ENCODE results near the gene SP140. TPM values are rescaled to one million over a fixed set of nuclear protein-coding genes. Genes with fewer than 3 reads are reported as not detected.

The SP140 gene
- total RNA-seq (2022; extraction: Qiagen RNA extraction), result 0.27 TPM in 1 of 5 replicates, not detected in the others

GRCh38 chr2:230225486-230225885 lies at the start of gene SP140:
Gene SP140 (plus strand): TSS chr2:230225736. CDS start chr2:230225845, 109 bp downstream.

GRCh38 chr2:230219419-230220331 lies 5.9 kb upstream of the SP140 start, which contains the start of gene SP110:
Gene SP110 (minus strand): TSS chr2:230219984. CDS start chr2:230216927, 3,057 bp downstream.

GRCh38 chr2:230326453-230327417 lies 101.2 kb downstream of the SP140 start, which contains the start of gene SP140L:
Gene SP140L (plus strand): TSS chr2:230327193. CDS start chr2:230327270, 77 bp downstream.

Other genes with a start within 250 kb of the SP140 start
- gene SLC16A14, start 156.8 kb upstream of the SP140 start, total RNA-seq (2022; extraction: Qiagen RNA extraction), result 0.64 to 1.2 TPM (median 0.88 TPM) in 5 replicates
- gene SP110, start 5.8 kb upstream of the SP140 start, total RNA-seq (2022; extraction: Qiagen RNA extraction), result 5.1 to 7.0 TPM (median 6.7 TPM) in 5 replicates
- gene SP140L, start 101.5 kb downstream of the SP140 start, total RNA-seq (2022; extraction: Qiagen RNA extraction), result 2.6 to 4.2 TPM (median 3.4 TPM) in 5 replicates
- 23.5 to 30.4 TPM (median 27.5 TPM) in 5 replicates for gene SP100, start 190.5 kb downstream of the SP140 start, total RNA-seq (2022; extraction: Qiagen RNA extraction)